IPS-18c (cell line): ENCODE data around the gene CNPY2.
"Not testable (repeated sequence)": the region's sequence is repeated elsewhere in the genome, so short reads cannot be mapped to it uniquely, and the experiment has no call there.

Experiments
- H3K4me3 ChIP-seq: 2 replicates; pipeline ENCODE4 v1.7.0; 2013; ENCODE audit warnings: low read depth, mild to moderate bottlenecking, low read length, moderate library complexity; ENCODE audit not compliant: insufficient read depth
- H3K9me3 ChIP-seq: one replicate; pipeline ENCODE4 v1.6.1; 2013; ENCODE audit warnings: mild to moderate bottlenecking, low read length, moderate library complexity; ENCODE audit not compliant: control insufficient read depth, insufficient read depth

The CNPY2 gene

DNA sequence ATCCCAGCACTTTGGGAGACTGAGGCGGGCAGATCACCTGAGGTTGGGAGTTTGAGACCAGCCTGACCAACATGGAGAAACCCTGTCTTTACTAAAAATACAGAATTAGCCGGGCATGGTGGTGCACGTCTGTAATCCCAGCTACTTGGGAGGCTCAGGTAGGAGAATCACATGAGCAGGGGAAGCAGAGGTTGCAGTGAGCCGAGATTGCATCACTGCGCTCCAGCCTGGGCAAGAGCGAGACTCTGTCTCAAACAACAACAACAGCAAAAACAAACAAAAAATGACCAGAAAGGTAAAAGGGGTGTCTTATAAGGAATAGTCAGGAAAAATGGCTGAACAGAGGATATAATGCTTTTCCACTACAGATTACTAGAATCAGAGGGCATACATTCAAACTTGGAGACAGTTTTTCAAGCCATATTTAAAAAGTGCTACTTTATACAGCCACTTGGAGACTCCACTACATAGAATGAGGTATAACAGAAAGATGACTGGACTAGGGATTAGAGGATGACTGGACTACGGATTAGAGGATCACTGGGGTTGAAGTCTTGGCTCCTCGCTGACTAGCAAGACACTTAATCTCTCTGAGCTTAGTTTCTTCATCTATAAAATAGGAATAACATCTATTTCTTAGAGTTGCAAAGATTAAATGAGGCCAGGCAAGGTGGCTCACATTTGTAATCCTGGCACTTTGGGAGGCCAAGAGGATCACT lies 10.8 kb downstream of the CNPY2 start:
- Histone ChIP-seq H3K9me3 (no peaks in the 10 kb centered on the region), H3K4me3 (no peak overlapping the region)

DNA sequence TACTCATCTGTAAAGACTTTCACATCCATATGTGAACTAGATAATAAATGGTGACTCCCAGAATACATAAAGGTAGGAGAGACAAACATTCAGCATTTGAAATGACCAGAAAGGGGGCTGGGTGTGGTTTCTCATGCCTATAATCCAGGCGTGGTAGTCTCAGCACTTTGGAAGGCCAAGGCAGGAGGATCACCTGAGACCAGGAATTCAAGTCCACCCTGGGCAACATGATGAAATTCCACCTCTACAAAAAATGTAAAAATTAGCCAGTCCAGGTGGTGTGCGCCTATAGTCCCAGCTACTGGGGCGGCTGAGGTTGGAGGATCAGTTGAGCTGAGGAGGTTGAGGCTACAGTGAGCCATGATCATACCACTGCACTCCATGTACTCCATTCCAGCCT lies 11.5 kb downstream of the CNPY2 start:
- Histone ChIP-seq H3K9me3 (no peaks in the 10 kb centered on the region), H3K4me3 (no peak overlapping the region)

DNA sequence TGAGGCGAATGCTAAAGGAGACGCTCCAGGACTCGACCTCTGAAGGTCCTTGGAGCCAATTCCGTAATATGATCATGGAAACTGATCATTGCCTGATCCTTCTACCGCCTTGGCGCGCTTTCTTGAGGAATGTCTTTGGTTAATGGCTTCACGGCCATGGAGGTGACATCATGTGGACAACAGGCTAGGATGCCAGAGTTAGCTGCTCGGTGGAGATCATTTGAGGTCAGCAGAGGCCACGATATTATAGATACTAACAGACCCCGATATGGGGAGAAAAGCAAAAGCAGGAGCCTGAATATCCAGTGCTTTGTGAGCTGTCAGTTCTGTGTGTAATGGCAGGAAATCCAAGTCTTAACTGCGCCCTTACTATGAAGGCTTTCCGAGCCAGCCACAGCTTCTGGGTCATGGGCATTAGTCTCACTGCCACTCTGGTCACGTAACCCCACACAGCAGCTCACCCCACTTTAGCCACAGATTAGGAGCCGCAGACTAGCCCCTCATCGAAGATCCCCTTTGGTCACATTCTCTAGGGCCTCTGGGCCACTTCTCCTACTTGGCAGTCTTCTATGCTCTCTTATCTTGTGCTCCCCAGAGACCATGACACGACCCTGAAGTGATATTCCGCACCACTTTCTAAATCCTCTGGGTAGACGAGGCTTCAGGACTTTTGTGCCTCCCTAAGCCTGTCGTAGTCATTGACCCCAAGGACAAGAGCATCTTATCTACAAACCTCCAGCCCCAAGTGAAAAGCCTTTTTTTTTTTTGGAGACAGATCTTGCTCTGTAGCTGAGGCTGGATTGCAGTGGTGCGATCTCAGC lies 14.9 kb downstream of the CNPY2 start:
- peak overlapping the region; percentile 50 for H3K4me3 ChIP-seq
- H3K9me3 ChIP-seq: no peaks in the 10 kb centered on the region

DNA sequence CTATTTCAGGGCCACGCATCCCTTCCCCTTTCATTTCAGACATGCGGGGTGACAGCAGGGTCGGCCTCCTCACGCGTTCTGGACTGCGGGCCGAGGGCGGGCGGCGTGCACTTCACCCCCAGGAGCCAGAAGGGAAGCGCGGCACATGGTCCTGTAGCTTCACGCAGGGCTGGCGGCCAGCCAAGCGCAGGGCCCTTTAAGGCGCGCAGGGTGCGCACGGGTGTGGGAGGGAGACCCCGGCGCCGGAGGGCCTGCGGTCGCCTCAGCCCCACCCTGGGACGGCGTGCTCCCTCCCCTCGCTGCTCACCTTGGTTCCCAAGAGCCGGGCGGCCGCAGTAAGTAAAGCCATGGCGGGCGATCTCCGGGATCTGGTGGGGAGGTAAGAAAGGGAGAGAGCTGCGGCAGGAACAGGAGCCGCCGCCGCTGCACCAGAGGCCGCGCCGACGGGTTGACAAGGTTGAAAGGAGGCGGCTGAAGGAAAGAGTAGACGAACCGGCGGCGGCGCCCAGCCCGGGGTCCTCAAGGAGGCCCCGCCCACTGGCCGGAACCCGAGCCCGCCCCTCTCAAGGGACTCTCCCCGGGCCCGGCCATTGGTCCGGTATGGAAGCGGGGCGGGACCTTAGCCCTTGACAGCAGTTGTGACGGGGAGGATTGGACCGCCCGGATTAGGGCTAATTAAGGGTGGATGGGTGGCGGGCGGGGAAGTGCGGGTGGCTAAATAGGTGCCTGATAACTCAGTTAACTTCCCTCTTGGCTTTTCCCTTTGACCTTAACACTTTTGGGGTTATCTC lies 15.7 kb downstream of the CNPY2 start, which contains the start of gene CS:
TSS of gene CS (minus strand) at position 478 of the 791 bp plus-strand sequence. CDS start at position 349, 129 bp downstream.
- Histone ChIP-seq H3K4me3 (peak within 1 kb of the TSS; percentile 78), H3K9me3 (no peaks in the 10 kb centered on the region)

DNA sequence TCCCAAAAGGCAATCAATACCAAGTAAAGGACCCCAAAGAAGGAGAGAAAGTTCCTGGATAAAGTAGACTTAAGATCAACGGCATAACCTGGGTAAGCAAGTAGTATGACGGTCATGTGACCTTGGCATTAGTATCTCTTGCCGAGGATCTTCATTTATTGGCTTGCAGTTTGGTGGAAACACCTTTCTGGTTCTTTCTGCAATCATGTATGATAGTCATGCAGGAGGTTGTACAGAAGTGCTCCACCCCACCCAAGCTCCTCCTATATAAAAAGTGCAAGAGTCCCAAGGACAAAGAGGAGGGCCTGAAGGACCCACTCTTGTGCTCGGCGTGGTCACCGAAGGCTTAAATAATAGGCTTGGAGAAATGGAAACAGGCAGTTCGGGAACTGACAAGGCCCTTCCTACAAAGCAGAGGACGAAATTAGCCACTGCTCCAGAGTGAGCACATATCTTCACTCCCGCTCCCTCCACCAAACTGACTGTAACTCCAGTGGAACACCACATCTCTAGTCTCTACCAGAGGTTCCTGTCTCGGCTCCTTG lies 16.4 kb downstream of the CNPY2 start:
- Histone ChIP-seq H3K4me3 (peak overlapping the region; percentile 78), H3K9me3 (no peaks in the 10 kb centered on the region)

DNA sequence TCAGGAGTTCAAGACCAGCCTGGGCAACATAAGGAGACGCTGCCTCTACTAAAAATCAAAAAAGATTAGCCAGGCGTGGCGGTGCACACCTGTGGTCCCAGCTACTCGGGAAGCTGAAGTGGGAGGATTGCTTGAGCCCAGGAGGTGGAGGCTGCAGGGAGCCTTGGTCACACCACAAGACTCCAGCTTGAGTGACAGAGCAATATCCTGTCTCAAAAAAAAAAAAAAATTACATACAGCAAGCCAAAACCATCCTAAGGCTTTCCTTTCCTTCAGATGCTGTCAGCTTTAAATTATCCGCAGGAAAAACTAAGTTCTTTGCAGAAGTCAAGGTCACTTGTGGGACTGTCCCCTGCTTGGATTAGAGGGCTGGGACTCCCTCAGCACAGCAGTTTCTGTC lies 17.0 kb downstream of the CNPY2 start:
- H3K9me3 ChIP-seq: no peaks in the 10 kb centered on the region
- peak overlapping the region; percentile 78; the same call in 1 of the 2 replicates for H3K4me3 ChIP-seq

DNA sequence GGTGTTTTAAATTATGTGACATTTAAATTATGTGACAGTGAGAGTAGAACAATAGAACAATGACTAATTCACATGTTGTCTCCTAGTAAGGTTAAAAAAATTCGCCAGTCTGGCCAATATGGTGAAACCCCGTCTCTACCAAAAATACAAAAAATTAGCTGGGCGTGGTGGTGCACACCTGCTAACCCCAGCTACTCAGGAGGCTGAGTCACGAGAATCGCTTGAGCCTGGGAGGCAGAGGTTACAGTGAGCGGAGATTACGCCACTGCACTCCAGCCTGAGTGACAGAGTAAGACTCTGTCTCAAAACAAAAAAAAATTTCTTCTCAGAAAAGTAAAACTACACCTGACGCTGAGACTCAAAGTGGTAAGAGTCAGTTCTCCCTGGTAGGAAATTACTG lies 18.4 kb downstream of the CNPY2 start:
- Histone ChIP-seq H3K4me3 (no peak overlapping the region), H3K9me3 (no peaks in the 10 kb centered on the region)

DNA sequence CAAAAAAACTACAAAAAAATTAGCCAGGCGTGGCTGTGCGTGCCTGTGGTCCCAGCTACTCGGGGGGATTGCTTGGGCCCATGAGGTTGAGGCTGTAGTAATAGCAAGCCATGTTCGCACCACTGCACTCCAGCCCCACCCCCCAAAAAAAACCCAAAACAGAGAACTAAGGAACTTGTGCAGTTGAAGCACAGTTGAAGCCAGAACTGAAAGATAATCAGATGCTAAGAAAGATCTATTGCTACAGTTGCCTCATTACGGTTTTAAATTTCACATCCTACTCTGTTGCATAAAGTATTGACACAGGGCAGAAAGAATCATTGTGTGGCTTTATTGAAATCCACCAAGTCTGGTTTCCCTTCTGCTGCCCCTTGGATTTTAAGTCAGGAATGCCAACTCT lies 19.5 kb downstream of the CNPY2 start:
- Histone ChIP-seq H3K9me3 (no peaks in the 10 kb centered on the region), H3K4me3 (no peak overlapping the region)

DNA sequence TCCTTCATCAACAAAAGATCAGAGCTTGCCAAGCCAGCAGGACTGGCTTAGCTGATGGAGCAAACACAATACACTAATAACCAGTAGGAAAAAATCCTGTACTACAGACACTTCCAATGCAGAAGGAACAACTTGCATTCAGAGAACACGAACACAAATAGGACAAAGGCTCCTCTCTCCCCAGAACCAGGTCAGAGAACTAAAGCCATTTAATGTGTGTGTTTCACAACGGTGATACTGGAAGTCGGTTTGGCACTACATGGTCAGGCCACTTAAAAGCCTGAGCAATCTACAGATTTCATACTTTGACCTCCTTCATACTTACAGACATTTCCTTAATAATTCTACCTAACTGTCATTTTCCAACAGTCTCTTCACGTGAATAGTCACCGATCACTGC lies 22.0 kb downstream of the CNPY2 start:
- Histone ChIP-seq H3K4me3 (no peak overlapping the region), H3K9me3 (no peaks in the 10 kb centered on the region)

DNA sequence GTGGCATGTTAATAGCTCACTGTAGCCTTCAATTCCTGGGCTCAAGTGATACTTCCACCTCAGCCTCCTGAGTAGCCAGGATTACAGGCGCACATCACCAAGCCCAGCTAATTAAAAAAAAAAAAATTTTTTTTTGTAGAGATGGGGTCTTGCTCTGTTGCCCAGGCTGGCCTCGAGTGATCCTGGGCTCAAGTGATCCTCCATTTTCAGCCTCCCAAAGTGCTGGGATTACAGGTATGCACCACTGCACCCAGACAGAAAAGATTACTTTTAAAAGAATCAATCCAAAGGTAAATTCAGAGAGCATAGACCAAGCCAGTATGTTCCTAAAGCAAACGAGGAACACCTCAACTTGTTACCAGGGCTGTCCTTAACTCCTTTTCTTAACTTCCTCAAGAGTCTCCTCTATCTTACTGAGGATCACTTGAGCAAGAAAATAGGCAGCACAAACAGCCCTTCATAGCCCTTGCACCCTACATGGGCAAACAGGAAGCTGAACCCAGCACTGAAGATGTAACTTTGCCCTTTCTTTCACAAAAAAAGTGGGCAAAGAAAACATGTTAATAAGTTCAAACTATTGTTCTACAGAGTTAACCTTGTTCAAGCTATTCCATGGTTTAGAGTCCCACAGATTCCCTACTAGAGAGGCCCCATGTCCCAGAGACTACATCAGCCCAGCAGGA lies 26.9 kb downstream of the CNPY2 start:
- no peaks in the 10 kb centered on the region for H3K9me3 ChIP-seq

DNA sequence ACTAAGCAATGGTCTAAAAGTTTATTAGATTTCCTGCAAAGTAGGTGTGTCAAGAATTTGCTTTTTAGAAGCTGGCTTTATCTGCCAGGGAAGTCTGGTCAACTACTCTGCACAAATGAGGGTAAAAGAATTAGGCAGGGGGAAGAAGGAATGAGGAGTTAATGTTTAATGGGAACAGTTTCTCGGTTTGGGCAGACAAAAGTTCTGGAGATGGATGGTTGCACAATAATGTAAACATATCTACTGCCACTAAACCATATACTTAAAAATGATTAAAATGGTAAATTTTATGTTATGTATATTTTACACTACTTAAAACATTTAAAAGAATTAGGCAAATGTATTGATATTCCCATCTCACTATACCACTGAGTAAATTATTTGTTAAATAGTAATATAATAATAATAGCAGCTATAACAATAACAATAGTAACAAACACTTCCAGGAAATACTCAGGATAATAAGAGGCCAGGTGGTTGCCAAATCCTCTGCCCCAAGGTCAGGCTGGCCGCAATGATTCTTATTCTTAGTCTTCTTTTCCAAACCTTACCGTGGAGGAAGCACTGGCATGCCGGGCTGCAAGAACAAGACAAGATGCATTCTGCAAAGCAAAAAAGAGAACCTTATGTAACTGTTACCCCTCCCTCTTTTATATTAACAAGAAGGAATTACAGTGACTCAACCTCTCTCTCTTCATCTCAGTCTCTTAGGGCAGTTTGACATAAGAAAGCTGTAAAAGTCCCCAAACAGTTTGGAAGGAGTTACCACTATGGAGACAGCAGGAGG lies 29.6 kb downstream of the CNPY2 start:
- no peak overlapping the region for H3K4me3 ChIP-seq
- H3K9me3 ChIP-seq: no peaks in the 10 kb centered on the region

More for the DNA sequence above, 26.9 kb downstream of the CNPY2 start:
- H3K4me3 ChIP-seq: no peak overlapping the region

DNA sequence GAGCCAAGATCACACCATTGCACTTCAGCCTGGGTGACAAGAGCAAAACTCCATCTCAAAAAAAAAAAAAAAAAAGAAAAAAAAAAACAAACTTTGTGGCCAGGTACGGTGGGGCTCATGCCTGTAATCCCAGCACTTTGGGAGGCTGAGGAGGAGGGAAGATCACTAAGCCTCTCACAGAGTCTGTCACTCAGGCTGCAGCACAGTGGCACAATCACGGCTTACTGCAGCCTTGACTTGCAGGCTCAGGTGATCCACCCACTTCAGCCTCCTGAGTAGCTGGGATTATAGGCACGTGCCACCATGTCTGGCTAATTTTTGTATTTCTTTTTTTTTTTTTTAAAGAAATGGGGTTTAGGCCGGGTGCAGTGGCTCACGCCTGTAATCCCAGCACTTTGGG lies 31.5 kb downstream of the CNPY2 start:
- H3K4me3 ChIP-seq, H3K9me3 ChIP-seq: not testable (repeated sequence)

DNA sequence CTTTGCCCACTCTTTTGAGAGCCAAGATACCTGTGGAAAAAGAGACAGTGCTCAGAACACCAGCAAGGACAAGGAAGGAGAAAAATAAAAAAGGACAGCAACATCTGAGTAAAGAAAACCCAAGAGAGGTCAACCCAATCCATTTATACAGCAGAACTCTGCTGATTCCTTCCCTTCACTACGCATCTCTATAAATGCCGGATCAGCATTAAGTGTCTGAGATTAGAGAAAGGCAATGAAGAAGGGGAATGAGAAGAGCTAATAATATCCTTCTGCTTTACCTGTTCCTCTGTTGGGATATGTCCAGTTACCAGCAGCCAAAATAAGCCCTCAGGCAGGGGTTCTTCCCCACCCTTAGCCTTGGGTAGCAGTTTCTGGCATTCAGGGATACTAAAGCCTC lies 33.2 kb downstream of the CNPY2 start:
- Histone ChIP-seq H3K9me3 (no peaks in the 10 kb centered on the region), H3K4me3 (no peak overlapping the region)

DNA sequence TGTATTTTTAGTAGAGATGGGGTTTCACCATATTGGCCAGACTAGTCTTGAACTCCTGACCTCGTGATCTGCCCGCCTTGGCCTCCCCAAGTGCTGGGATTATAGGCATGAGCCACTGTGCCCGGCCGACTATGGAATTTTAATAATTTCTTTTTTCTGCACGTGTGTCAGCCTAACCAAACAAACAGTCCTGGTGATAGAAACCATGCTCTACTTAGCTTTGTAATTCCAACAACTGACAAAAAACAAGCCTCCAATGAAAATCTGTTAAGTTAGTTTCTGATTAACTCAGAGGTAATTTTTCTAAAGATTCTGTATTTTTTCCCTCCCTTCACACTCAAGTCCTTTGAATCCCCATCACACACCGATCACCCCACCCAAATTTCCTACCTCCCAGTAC lies 33.8 kb downstream of the CNPY2 start:
- Histone ChIP-seq H3K4me3 (no peak overlapping the region), H3K9me3 (no peaks in the 10 kb centered on the region)

DNA sequence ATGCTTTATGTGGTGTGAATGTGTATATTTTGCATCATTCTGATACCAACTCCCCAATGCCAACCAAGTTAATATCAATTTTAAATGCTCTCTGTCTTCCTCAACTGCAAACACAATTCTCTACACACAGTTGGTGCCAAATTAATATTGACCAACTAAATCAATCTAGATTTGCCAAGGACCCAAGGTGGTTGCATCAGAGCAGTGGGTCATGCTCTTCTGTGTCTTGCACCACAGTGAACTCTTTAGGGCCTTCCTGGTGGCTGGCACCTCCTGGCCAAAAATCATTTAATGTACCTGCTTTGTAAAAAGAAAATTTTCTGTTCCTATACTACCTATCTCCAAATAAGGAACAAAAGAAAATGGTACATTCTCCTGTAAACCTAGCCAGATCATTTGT lies 34.9 kb downstream of the CNPY2 start:
- Histone ChIP-seq H3K4me3 (no peak overlapping the region), H3K9me3 (no peaks in the 10 kb centered on the region)

DNA sequence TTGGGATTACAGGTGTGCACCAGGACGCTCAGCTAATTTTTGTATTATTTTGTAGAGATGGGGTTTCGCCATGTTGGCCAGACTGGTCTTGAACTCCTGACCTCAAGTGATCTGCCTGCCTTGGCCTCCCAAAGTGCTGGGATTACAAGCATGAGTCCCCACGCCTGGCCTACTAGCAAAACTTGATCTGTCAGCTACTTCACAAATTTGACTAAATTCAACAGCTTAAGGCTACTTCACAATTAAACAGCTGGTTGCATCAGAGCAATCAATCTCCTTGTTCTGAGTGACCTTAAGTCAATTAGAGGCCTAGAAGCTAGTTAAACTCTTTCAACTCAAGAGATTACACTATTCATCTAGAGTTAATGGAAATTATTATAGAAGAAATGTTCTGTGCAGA lies 36.9 kb downstream of the CNPY2 start:
- no peaks in the 10 kb centered on the region for H3K9me3 ChIP-seq

More for the DNA sequence above, 36.9 kb downstream of the CNPY2 start:
- no peak overlapping the region for H3K4me3 ChIP-seq
